ENCODE results near the gene STX5. TPM values are rescaled to one million over a fixed set of nuclear protein-coding genes. Genes with fewer than 3 reads are reported as not detected.

Gene STX5
- total and polyA plus RNA-seq, 4 donors: 19.8 to 47.6 (median 37.7) TPM

DNA sequence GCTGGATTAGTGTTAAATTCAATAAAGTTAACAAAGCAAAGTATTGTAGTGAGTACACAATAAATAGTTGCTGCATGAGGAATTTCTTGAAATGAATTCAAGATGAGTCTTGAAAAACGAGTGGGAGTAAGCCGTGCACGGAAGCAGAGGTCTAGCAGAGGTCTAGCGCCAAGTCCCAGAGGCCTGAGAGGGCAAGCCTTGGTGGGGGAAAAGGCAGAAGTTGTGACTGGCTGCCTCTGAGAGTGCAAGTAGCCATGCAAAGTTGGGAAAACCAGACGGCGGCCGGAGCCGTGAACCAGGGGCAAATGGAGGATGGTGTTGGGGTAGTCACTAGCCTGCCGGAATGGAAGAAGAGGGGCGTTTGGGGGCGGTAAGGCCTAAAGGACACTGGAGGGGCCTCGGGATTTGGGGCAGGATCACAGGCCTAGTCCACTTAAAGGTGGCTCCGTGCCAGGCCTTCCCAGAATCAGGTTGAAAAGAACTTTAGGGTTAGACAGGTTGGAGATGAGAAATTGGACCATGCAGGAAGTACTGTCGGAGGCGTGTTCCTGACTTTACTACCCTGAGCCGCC, 48.5 kb upstream of the STX5 start:
- peaks cover 15 to 27% (median 22%) of the 10 kb centered on the region in 4 donors for H3K36me3 ChIP-seq (ENCODE audit: control insufficient read depth in 4 of 4, insufficient read depth in 4 of 4, low read length in 4 of 4)
- peak overlapping the region; percentile 96 to 97 for H3K27ac ChIP-seq (ENCODE audit: low read depth in 1 of 2, low read length in 1 of 2)
- WGBS, 2 donors: 0 to 1% methylated on average over 16 of the region's 16 CpGs
- peak overlapping the region; percentile 98 for H3K9ac ChIP-seq (ENCODE audit: insufficient read depth in 1 of 2, low read length in 2 of 2)
- TF ChIP-seq, protein P1, sequence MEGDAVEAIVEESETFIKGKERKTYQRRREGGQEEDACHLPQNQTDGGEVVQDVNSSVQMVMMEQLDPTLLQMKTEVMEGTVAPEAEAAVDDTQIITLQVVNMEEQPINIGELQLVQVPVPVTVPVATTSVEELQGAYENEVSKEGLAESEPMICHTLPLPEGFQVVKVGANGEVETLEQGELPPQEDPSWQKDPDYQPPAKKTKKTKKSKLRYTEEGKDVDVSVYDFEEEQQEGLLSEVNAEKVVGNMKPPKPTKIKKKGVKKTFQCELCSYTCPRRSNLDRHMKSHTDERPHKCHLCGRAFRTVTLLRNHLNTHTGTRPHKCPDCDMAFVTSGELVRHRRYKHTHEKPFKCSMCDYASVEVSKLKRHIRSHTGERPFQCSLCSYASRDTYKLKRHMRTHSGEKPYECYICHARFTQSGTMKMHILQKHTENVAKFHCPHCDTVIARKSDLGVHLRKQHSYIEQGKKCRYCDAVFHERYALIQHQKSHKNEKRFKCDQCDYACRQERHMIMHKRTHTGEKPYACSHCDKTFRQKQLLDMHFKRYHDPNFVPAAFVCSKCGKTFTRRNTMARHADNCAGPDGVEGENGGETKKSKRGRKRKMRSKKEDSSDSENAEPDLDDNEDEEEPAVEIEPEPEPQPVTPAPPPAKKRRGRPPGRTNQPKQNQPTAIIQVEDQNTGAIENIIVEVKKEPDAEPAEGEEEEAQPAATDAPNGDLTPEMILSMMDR (IDR thresholded peaks at IDR 0.05; ENCODE audit: control extremely low read depth, extremely low read depth): no peak
- no peaks in the 10 kb centered on the region for H3K9me3 ChIP-seq (ENCODE audit: control insufficient read depth in 4 of 4, insufficient read depth in 3 of 4, low read length in 3 of 4)
- DNase-seq (peak in 1 of 3 donors; percentile 56), ATAC-seq (ENCODE audit: insufficient read depth, low FRiP score) (peak; percentile 7)
- H3K4me1 ChIP-seq (ENCODE audit: control insufficient read depth in 5 of 5, insufficient read depth in 5 of 5, low read length in 5 of 5): peaks cover 11 to 35% (median 20%) of the 10 kb centered on the region in 5 donors
- H3K4me3 ChIP-seq: peak overlapping the region; percentile 90
- no peaks in the 10 kb centered on the region for H3K27me3 ChIP-seq (ENCODE audit: control insufficient read depth in 3 of 3, insufficient read depth in 3 of 3, low read length in 2 of 3)

- no peaks in the 10 kb centered on the region for H3K27me3 ChIP-seq (ENCODE audit: control insufficient read depth in 3 of 3, insufficient read depth in 3 of 3, low read length in 2 of 3)
- H3K27ac ChIP-seq (ENCODE audit: low read depth in 1 of 2, low read length in 1 of 2): peak overlapping the region; percentile 73 to 96
- peaks cover 10 to 23% (median 16%) of the 10 kb centered on the region in 4 donors for H3K36me3 ChIP-seq (ENCODE audit: control insufficient read depth in 4 of 4, insufficient read depth in 4 of 4, low read length in 4 of 4)
- peaks cover 7 to 35% (median 20%) of the 10 kb centered on the region in 5 donors for H3K4me1 ChIP-seq (ENCODE audit: control insufficient read depth in 5 of 5, insufficient read depth in 5 of 5, low read length in 5 of 5)
- 58 to 68% methylated on average over 7 of the region's 7 CpGs for WGBS, 2 donors
- TF ChIP-seq, protein P1 (IDR thresholded peaks at IDR 0.05; ENCODE audit: control extremely low read depth, extremely low read depth): no peak
- ATAC-seq (ENCODE audit: insufficient read depth, low FRiP score) (no peak), DNase-seq (peak in 2 of 3 donors; percentile 38 to 71)
- H3K4me3 ChIP-seq: no peak overlapping the region
- H3K9ac ChIP-seq (ENCODE audit: insufficient read depth in 1 of 2, low read length in 2 of 2): peak overlapping the region; percentile 70 to 98
- no peaks in the 10 kb centered on the region for H3K9me3 ChIP-seq (ENCODE audit: control insufficient read depth in 4 of 4, insufficient read depth in 3 of 4, low read length in 3 of 4)
These were observed 47.6 kb upstream of the STX5 start for GRCh38 chr11:62879235-62879978.

DNA sequence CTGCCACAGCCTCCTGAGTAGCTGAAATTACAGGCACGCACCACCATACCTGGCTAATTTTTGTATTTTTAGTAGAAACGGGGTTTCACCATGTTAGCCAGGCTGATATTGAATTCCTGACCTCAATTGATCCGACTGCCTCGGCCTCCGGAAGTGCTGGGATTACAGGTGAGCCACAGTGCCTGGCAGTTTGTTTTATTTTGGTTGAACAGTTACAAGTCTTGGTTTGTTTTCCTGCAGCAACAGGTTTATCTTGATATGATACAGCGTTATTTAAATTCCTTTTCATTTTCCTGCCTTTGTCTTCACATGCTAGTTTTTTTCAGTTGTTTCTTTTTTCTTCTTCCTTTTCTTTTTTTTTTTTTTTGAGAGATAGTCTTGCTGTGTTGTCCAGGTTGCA, 44.9 kb upstream of the STX5 start:
- no peak overlapping the region for H3K27ac ChIP-seq (ENCODE audit: low read depth in 1 of 2, low read length in 1 of 2)
- WGBS, 2 donors: 86 to 96% methylated on average over 6 of the region's 6 CpGs
- TF ChIP-seq, protein P1 (IDR thresholded peaks at IDR 0.05; ENCODE audit: control extremely low read depth, extremely low read depth): no peak

More for the DNA sequence above, 44.9 kb upstream of the STX5 start:
- H3K9me3 ChIP-seq (ENCODE audit: control insufficient read depth in 4 of 4, insufficient read depth in 3 of 4, low read length in 3 of 4): no peaks in the 10 kb centered on the region
- H3K9ac ChIP-seq (ENCODE audit: insufficient read depth in 1 of 2, low read length in 2 of 2): no peak overlapping the region
- ATAC-seq (ENCODE audit: insufficient read depth, low FRiP score) (no peak), DNase-seq (no peak)
- peaks cover 4 to 13% (median 8%) of the 10 kb centered on the region in 5 donors for H3K4me1 ChIP-seq (ENCODE audit: control insufficient read depth in 5 of 5, insufficient read depth in 5 of 5, low read length in 5 of 5)
- H3K36me3 ChIP-seq (ENCODE audit: control insufficient read depth in 4 of 4, insufficient read depth in 4 of 4, low read length in 4 of 4): peaks cover 0 to 5% (median 0%) of the 10 kb centered on the region in 4 donors
- H3K4me3 ChIP-seq: no peak overlapping the region
- H3K27me3 ChIP-seq (ENCODE audit: control insufficient read depth in 3 of 3, insufficient read depth in 3 of 3, low read length in 2 of 3): no peaks in the 10 kb centered on the region
